ENCODE results near the gene ZNF140.

ZNF140 gene

GRCh38 chr12:133130038-133130807, 49.5 kb downstream of the ZNF140 start, which contains the start of the genes ZNF10 and ZNF891:
TSS of gene ZNF10 (plus strand) at chr12:133130627. CDS start at chr12:133144493, 13,866 bp downstream.
TSS of gene ZNF891 (minus strand) at chr12:133130274. CDS start at chr12:133121918, 8,356 bp downstream.
- DNase-seq = peak; percentile 95

- peak; percentile 1 for DNase-seq
Observed at GRCh38 chr12:133130808-133131128, 50.0 kb downstream of the ZNF140 start.

- no peak for DNase-seq
Observed at GRCh38 chr12:133135747-133136146, 55.0 kb downstream of the ZNF140 start.

GRCh38 chr12:133145981-133146380, 65.3 kb downstream of the ZNF140 start:
- no peak for DNase-seq

- no peak for DNase-seq
Observed at GRCh38 chr12:133156125-133156690, 75.5 kb downstream of the ZNF140 start.

All from fibroblast of skin of scalp (primary cell).